DND-41 (cell line): Measurements from ENCODE around the gene SMDT1.

ENCODE experiments used
- CTCF ChIP-seq: IDR thresholded peaks from 2 replicates; pipeline ENCODE4 v1.5.1; 2012; ENCODE audit warnings: borderline replicate concordance, low read length, moderate library complexity, mild to moderate bottlenecking; ENCODE audit not compliant: poor library complexity, severe bottlenecking; ENCODE audit errors: extremely low read depth
- EZH2 ChIP-seq: IDR thresholded peaks from 3 replicates; pipeline ENCODE4 v1.6.1; 2012; ENCODE audit warnings: borderline replicate concordance, low read depth, mild to moderate bottlenecking, moderate library complexity, low read length, inconsistent platforms; ENCODE audit not compliant: severe bottlenecking

GRCh38 chr22:42108848-42109247 lies 29.3 kb downstream of the SMDT1 start:
- TF ChIP-seq CTCF: no peak
- TF ChIP-seq EZH2: no peak
